22Rv1 (cell line): Measurements from ENCODE around the gene PCED1B.

Source experiments
- H3K27ac ChIP-seq: fragments of 450-650 bp; 2 replicates; pipeline ENCODE4 v1.5.1; 2017
- ZFX ChIP-seq: fragments of 450-650 bp; IDR thresholded peaks from 2 replicates; pipeline ENCODE4 v1.6.1; 2017; ENCODE audit warnings: antibody characterized with exemption, borderline replicate concordance
- TF ChIP-seq, protein P1 (sequence below): fragments of 450-650 bp; IDR thresholded peaks from 2 replicates; pipeline ENCODE4 v1.5.1; 2017; ENCODE audit warnings: mild to moderate bottlenecking

The PCED1B gene

DNA sequence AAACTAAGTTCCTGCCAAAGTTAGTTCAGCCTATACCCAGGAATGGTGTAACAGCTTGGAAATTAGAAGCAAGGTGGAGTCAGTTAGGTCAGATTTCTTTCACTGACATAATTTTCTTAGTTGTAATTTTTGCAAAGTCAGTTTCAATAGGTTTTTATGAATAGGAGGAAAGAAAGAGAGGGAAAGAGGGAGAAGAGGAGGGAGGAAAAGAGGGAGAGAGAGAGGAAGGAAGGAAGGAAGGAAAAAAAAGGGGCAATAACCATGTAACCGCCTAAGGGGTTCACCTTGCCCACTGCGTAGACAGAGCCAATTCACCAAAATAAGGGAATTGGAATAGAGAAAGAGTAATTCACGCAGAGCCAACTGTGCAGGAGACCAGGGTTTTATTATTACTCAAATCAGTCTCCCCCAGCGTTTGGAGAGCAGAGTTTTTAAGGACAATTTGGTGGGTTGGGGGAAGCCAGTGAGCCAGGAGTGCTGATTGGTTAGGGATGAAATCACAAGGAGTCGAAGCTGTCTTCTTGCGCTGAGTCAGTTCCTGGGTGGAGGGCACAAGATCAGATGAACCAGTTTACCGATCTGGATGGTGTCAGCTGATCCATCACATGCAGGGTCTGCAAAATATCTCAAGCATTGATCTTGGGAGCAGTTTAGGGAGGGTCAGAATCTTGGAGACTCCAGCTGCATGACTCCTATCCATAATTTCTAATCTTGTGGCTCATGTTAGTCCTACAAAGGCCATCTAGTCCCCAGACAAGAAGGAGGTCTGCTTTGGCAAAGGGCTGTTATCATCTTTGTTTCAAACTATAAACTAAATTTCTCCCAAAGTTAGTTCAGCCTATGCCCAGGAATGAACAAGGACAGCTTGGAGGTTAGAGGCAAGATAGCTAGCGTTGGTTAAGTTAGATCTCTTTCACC, 126.4 kb downstream of the PCED1B start:
- no peak overlapping the region for H3K27ac ChIP-seq

DNA sequence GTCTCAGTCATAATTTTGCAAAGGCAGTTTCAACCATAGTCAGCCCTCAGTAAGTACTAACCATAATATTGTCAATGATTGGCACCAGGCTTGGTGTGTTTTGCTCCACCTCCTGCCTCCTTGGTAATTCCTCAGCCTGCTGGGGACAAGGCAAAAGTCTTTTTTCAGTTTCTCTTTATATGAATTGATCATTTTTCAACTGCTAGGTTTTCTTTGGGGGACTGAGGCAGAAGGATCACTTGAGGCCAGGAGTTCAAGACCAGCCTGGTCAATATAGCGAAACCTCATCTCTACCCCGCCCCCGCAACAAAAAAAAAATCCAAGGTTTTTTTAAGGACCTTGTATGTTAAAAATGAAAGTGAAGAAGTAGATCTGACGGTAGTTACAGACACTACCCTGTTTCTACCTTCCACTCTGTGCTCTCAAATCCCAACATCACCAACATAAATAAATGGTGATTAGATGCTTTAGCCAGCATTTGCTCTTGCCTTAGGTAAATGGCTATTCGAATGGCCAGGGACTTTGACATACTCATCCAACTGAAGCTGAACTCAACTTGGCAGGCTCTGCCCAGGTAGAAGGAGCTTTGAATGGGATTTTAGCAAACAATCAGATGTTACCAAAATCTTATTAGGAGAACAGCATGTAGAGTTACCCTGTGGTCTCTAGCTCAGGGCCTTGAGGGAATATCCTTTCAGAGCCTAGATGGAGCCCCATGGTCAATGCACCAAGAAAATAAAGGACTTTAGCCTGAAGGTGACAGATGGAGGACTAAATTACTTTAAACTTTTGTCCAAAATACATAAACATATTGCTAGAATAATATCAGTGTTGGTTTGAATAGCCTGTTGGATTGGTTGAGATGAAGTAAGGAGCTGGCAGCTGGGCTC, 127.3 kb downstream of the PCED1B start:
- TF ChIP-seq ZFX = no peak
- TF ChIP-seq, protein P1, sequence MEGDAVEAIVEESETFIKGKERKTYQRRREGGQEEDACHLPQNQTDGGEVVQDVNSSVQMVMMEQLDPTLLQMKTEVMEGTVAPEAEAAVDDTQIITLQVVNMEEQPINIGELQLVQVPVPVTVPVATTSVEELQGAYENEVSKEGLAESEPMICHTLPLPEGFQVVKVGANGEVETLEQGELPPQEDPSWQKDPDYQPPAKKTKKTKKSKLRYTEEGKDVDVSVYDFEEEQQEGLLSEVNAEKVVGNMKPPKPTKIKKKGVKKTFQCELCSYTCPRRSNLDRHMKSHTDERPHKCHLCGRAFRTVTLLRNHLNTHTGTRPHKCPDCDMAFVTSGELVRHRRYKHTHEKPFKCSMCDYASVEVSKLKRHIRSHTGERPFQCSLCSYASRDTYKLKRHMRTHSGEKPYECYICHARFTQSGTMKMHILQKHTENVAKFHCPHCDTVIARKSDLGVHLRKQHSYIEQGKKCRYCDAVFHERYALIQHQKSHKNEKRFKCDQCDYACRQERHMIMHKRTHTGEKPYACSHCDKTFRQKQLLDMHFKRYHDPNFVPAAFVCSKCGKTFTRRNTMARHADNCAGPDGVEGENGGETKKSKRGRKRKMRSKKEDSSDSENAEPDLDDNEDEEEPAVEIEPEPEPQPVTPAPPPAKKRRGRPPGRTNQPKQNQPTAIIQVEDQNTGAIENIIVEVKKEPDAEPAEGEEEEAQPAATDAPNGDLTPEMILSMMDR = no peak
- no peak overlapping the region for H3K27ac ChIP-seq

More for the DNA sequence above, 126.4 kb downstream of the PCED1B start:
- TF ChIP-seq, protein P1 = no peak
- TF ChIP-seq ZFX = no peak

DNA sequence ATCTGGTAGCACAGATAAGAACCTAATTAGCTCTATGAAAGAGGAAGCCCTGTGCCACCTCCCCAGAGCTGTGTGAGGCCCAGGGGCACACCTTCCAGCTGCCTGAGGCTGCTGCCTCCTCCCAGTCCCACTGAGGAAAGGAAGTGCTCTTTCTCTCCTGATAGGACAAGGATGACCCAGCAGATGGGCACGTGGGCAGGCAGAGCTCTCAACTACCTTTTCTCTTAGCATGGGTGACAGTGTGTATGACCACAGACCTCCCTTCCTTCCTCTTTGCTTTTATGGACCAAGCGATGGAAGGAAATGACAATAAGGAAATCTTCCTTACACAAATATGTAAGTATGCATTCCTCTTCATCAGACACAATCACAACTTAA, 127.9 kb downstream of the PCED1B start:
- TF ChIP-seq, protein P1 = no peak
- no peak for TF ChIP-seq ZFX
- no peak overlapping the region for H3K27ac ChIP-seq

DNA sequence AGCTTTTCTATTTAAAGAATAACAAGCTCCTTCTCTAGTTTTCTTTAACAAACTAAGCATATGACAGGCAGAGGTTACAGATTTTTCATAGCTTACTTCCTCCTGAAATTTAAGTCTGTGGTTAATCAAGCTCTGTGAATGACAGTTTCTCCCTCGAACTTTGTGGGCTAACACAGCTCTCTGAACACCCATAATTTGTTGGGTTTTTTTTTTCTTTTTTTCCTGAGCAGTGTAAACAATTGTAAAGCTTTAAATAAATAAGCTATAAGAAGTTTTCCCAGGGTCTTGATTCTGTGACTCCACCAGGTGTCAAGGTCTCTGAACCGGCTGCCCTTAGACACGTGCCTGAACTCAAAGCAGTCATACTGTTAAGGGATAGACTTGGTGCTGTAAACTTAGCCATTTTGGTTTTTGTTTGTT, 128.4 kb downstream of the PCED1B start:
- H3K27ac ChIP-seq = no peak overlapping the region
- TF ChIP-seq, protein P1 = no peak
- no peak for TF ChIP-seq ZFX

DNA sequence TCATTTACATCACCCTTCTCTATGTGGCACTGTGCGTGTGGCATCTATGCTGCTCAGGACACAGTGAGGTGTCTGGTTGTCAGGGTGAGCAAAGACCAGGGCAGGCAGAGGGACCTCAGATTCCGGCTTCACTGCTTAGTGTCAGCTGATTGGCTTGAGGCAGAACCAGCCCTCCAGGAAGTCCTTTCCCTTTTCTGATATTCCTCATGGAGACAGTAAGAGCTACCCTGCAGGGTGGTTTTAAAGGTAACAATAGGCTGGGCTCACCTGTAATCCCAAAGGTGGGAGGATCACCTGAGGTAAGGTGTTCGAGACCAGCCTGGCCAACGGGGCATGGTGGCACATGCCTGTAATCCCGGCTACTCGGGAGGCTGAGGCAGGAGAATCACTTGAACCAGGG, 129.6 kb downstream of the PCED1B start:
- TF ChIP-seq, protein P1 = no peak
- no peak for TF ChIP-seq ZFX
- no peak overlapping the region for H3K27ac ChIP-seq

DNA sequence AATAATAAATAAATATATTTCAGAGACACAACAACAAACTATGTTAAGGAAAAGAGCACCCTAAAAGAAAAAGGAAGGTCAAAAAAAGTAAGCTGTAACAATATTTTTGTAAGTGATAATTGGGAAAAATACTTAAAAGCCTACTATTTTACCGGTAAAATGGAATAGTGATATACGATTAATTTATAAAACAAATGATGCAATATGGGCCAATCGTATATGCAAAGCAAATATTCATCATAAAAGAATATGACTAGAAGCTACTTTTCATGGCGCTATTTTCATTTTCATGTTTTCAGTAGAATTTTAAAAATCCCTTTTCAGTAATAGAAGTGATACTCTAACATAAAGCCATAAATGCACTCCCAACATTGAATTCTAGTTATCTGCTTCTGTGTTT, 131.4 kb downstream of the PCED1B start:
- no peak overlapping the region for H3K27ac ChIP-seq
- no peak for TF ChIP-seq ZFX
- TF ChIP-seq, protein P1 = no peak
